ENCODE results near the gene GNAQ.
"Not testable (repeated sequence)": the region's sequence is repeated elsewhere in the genome, so short reads cannot be mapped to it uniquely, and the experiment has no call there.

Gene GNAQ

GRCh38 chr9:77726289-77726688, 305.3 kb downstream of the GNAQ start:
- Mint-ChIP-seq H3K27ac (peak overlapping the region; percentile 83), H3K36me3 (ENCODE audit: low read depth) (peaks cover 69% of the 10 kb centered on the region), H3K9me3 (no peaks in the 10 kb centered on the region), H3K4me1 (ENCODE audit: low read depth) (peaks cover 60% of the 10 kb centered on the region), H3K4me3 (peak overlapping the region; percentile 47), H3K27me3 (no peaks in the 10 kb centered on the region)
- DNase-seq, result no peak

- peaks cover 57% of the 10 kb centered on the region for H3K4me1 Mint-ChIP-seq (ENCODE audit: low read depth)
- no peaks in the 10 kb centered on the region for H3K9me3 Mint-ChIP-seq
- no peaks in the 10 kb centered on the region for H3K27me3 Mint-ChIP-seq
- H3K36me3 Mint-ChIP-seq (ENCODE audit: low read depth), result peaks cover 70% of the 10 kb centered on the region
- H3K27ac Mint-ChIP-seq, result peak overlapping the region; percentile 83
- DNase-seq, result no peak
- H3K4me3 Mint-ChIP-seq, result peak overlapping the region; percentile 47
These were observed 305.8 kb downstream of the GNAQ start for GRCh38 chr9:77725820-77726219.

DNA sequence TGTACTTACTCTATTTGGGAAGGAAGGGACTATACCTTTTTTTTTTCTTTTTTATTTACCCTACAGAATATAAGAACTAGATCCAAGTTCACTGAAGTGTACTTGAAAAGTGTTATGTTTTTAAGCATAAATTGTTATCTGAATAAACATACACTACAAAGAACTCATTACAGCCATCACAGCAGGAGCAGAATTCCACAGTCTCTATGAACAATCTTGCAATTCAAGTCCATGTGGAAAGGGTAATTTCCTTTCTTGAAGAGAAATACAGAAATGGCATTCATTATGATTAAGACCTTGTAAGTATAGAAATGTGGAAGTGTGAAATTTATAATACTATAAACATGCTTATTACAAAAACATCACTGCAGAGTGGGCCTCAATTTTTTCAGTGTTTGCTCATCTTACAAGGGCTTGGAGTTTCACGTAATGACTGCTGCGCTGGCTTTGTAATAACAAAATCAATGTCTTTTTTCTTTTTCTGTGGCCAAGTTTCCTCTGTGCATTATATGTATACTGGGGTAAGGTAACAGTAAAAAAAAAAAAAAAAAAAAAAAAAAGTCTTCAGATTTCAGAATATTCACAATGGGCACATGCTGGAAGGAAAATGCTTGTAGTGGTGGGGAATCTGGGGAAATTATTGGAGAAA, 306.4 kb downstream of the GNAQ start:
- Mint-ChIP-seq H3K9me3 (no peaks in the 10 kb centered on the region), H3K4me1 (ENCODE audit: low read depth) (peaks cover 56% of the 10 kb centered on the region), H3K27me3 (no peaks in the 10 kb centered on the region), H3K27ac (peak overlapping the region; percentile 83), H3K36me3 (ENCODE audit: low read depth) (peaks cover 72% of the 10 kb centered on the region), H3K4me3 (peak overlapping the region; percentile 47)
- no peak for DNase-seq

DNA sequence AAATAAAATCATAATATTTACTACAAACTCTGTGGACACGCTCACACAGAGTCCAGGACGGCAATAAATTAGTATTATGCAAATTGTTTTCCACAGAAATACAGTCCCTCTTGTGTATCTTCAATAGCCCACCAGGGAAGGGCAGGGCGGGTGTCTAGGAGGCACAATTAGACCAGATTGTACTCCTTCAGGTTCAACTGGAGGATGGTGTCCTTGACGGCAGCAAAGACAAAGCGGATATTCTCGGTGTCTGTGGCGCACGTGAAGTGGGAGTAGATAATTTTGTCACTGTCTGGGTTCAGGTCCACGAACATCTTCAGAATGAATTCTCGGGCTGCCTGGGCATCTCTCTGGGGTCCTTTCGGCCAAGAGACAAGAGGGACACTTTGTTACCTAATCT, 310.5 kb downstream of the GNAQ start:
- H3K4me1 Mint-ChIP-seq (ENCODE audit: low read depth), result peaks cover 47% of the 10 kb centered on the region
- DNase-seq, H3K9me3 Mint-ChIP-seq, H3K4me3 Mint-ChIP-seq, H3K27me3 Mint-ChIP-seq: not testable (repeated sequence)
- peaks cover 52% of the 10 kb centered on the region for H3K36me3 Mint-ChIP-seq (ENCODE audit: low read depth)
- H3K27ac Mint-ChIP-seq, result peak overlapping the region; percentile 38

- H3K27ac Mint-ChIP-seq, result peak overlapping the region; percentile 47
- H3K4me1 Mint-ChIP-seq (ENCODE audit: low read depth), result peaks cover 33% of the 10 kb centered on the region
- no peaks in the 10 kb centered on the region for H3K9me3 Mint-ChIP-seq
- H3K27me3 Mint-ChIP-seq, result no peaks in the 10 kb centered on the region
- H3K36me3 Mint-ChIP-seq (ENCODE audit: low read depth), result peaks cover 37% of the 10 kb centered on the region
- no peak overlapping the region for H3K4me3 Mint-ChIP-seq
- DNase-seq, result no peak
These were observed 312.3 kb downstream of the GNAQ start for GRCh38 chr9:77719321-77719720.

DNA sequence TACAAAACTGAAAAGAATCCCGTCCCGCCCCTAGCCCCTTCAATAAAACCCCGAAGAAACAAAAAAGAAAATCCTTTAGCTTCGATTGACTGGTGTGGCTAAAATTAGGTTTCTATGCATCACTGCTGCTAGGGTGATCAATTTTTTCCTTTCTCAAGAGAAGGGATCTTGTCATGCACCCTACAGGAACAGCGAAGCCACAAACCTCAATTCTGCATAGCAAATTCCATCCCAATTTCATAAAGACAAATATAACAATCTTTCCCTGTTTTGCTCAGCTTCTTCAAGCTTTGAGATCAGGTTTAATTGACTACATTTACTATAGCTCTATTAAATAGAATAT, 313.3 kb downstream of the GNAQ start:
- DNase-seq, H3K27me3 Mint-ChIP-seq, H3K9me3 Mint-ChIP-seq: not testable (repeated sequence)
- H3K36me3 Mint-ChIP-seq (ENCODE audit: low read depth), result peaks cover 31% of the 10 kb centered on the region
- peaks cover 33% of the 10 kb centered on the region for H3K4me1 Mint-ChIP-seq (ENCODE audit: low read depth)
- peak overlapping the region; percentile 90 for H3K27ac Mint-ChIP-seq
- H3K4me3 Mint-ChIP-seq, result peak overlapping the region; percentile 36

DNA sequence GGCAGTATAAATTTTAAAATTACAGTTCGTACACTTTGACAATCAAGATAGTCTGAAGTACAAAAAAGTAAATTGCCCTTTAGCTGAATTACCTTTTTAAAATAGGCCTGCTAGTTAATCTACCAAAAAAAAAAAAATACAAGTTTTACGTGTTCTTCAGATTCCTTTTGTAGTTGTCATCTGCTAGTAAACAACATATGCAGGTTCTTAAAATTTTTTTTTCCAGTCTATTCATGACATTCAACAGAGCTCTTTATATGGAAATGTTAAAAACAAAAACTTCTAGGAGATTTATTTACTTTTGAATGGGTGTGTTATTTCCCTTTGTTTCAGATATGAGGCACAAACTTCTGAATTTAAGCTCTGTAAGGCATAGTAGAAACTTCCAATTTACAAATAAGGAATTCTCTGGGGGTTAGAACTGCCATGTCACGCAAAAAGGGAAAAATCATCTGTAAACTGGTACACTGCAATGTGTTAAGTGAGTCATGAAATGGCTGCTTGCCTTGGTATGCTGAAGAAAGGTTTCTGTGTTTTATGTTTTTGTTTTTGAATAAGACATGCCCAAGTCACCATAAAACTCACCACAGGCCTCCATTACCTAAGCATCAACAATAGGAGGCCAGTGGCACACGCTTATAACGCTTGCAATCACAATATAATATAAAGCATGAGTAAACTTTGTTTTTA, 313.9 kb downstream of the GNAQ start:
- DNase-seq, H3K9me3 Mint-ChIP-seq, H3K27me3 Mint-ChIP-seq: not testable (repeated sequence)
- peak overlapping the region; percentile 36 for H3K4me3 Mint-ChIP-seq
- H3K27ac Mint-ChIP-seq, result peak overlapping the region; percentile 90
- H3K36me3 Mint-ChIP-seq (ENCODE audit: low read depth), result peaks cover 29% of the 10 kb centered on the region
- peaks cover 37% of the 10 kb centered on the region for H3K4me1 Mint-ChIP-seq (ENCODE audit: low read depth)

DNA sequence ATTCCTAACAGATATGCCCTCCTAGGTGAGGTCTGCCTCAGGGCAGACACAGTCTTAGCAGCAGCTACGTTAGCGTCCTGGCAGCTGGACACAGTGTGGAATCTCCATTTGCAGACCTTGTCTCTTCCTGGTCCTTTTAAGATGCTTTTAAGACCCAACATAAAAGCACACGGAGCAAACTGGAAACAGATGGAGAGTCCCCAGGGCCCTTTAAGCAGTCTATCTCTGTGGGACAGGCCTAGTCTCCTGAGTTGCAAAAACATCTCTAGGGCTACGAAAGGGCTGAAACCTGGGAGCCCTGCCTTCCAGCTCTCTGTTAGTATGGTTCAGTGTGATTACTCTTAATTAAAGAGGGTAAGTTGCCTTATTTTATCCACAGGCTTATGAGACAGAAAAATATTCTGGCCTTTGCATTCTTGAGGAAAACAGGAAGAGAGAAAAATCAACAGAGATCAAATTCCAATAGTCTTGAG, 317.5 kb downstream of the GNAQ start:
- Mint-ChIP-seq H3K4me1 (ENCODE audit: low read depth) (peaks cover 33% of the 10 kb centered on the region), H3K27ac (no peak overlapping the region), H3K27me3 (no peaks in the 10 kb centered on the region), H3K4me3 (no peak overlapping the region), H3K9me3 (peaks cover 8% of the 10 kb centered on the region), H3K36me3 (ENCODE audit: low read depth) (peaks cover 4% of the 10 kb centered on the region)
- no peak for DNase-seq

DNA sequence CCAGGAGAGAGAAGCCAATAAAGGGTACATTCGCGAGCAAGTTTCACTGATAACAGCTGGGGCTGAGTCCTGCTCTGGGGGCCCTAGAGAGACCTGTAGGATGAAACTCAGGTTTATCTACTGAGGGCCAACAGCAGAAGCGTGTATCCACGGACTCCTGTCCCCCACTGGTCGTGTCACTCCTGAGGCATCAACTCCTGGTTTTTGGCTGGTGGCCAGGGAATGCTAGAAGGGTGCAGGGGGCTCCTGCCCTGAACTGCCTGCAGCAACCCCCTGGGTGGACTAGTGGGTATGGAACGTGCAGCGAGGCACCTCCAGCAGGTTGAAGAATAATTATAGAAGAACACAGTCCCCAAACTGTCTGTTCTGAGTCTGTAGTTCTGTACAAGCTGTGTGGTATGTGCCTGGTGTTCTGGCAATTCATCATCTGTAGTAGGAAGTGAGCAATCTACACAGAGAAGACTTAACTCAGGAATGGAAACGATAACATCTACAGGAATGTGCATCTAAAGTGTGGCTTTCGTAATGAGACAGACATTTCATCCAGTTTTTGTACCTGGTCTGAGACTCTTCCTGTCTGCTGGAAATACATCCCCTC, 319.0 kb downstream of the GNAQ start:
- Mint-ChIP-seq H3K9me3 (peaks cover 17% of the 10 kb centered on the region), H3K27ac (no peak overlapping the region), H3K36me3 (ENCODE audit: low read depth) (peaks cover 3% of the 10 kb centered on the region), H3K4me3 (no peak overlapping the region), H3K27me3 (no peaks in the 10 kb centered on the region), H3K4me1 (ENCODE audit: low read depth) (peaks cover 21% of the 10 kb centered on the region)
- DNase-seq, result no peak

DNA sequence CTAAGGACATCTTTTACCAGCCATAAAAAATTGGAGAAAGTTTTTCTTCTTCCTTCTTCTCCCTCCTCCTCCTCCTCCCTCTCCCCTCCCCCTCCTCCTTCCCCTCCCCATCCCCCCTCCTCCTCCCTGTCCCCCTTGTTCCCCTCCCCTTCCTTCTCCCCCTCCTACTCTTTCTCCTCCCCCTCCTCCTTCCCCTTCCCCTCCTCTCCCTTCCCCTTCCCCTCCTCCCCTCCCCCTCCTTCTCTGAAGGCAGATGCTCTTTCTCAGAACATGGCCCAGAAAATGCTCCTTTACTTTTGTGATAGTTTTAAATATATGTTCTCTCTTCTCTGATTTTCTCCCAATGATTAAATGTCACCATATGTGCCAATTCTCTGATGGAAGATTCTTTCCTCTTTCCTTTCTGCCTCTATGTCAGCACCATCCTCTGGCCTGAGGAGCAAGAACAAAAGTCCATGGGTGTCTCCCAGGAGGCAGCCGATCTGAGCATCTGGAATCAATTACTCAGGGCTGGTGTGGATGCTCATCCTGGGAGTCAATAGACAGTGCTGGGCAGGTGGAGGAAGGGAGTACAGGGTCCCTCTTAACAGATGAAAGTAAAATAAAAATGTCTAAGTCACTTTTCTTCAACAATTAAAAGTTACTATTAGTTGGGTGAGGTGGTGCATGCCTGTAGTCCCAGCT, 320.5 kb downstream of the GNAQ start:
- Mint-ChIP-seq H3K4me1 (ENCODE audit: low read depth) (peaks cover 13% of the 10 kb centered on the region), H3K36me3 (ENCODE audit: low read depth) (peaks cover 3% of the 10 kb centered on the region), H3K4me3 (no peak overlapping the region), H3K9me3 (peaks cover 17% of the 10 kb centered on the region), H3K27me3 (no peaks in the 10 kb centered on the region), H3K27ac (no peak overlapping the region)
- DNase-seq, result no peak

- peaks cover 17% of the 10 kb centered on the region for H3K9me3 Mint-ChIP-seq
- no peak for DNase-seq
- no peak overlapping the region for H3K27ac Mint-ChIP-seq
- no peaks in the 10 kb centered on the region for H3K27me3 Mint-ChIP-seq
- peaks cover 3% of the 10 kb centered on the region for H3K36me3 Mint-ChIP-seq (ENCODE audit: low read depth)
- H3K4me3 Mint-ChIP-seq, result no peak overlapping the region
- H3K4me1 Mint-ChIP-seq (ENCODE audit: low read depth), result peaks cover 13% of the 10 kb centered on the region
These were observed 321.3 kb downstream of the GNAQ start for GRCh38 chr9:77710316-77710715.

DNA sequence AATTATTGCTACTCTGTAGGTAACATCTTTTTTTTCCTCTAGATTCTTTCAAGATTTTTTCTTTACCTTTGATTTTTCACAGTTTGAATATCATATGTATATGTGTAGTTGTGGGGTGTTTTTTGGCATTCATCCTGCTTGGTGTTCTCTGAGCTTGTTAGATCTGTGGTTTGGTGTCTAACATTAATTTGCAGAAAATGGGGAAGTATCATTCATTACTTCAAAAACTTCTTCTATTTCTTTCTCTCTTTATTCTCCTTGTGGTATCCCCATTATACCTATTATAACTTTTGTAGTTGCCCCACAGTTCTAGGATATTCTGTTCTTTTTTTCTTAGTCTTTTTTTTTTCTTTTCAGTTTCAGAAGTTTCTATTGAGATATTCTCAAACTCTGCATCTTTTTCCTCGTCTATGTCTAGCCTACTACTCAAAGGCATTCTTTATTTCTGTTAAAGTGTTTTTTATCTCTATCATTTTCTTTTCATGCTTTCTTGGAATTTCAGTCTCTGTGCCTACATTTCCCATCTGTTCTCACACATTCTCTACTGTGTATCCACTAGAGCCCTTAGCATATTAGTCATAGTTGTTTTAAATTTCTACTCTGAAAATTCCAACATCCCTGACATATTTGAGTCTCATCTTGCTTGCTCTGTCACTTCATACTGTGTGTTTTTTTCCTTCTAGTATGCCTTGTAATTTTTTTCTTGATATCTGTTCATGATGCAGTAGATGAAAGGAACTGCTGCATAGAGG, 323.4 kb downstream of the GNAQ start:
- Mint-ChIP-seq H3K9me3 (peaks cover 21% of the 10 kb centered on the region), H3K4me1 (ENCODE audit: low read depth) (peaks cover 13% of the 10 kb centered on the region), H3K36me3 (ENCODE audit: low read depth) (peaks cover 3% of the 10 kb centered on the region), H3K4me3 (no peak overlapping the region), H3K27ac (no peak overlapping the region), H3K27me3 (peaks cover 4% of the 10 kb centered on the region)
- no peak for DNase-seq

DNA sequence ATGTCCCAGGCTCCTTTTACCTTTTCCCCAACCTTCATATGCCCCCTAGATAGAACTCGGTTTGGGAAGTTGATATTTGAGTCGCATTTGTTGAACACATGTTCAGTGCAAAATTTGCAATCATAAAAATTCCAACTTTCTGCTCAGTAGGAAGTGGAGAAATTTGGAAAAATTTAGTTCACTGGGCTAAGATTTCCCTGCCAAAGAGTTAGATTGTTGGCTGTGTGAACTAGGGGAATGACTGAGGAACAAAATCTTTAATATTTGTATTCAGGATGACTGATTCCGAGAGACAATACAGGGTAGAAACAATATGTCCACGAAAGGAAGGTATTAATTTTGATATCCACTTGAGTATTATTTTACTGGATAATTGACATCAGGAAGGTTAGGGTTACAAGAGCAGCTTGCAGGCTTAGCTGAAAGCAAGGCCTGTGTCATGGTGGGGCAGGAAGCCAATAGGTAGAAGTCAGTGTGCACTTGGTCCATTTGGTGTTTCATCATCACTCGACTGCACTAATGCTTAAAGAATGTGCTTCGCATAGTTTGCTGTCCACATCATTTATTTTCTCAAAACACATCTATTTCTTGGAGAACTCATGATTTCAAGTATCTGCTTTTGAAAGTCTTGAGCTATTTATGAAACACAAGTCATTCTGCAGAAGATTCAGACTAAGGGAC, 324.1 kb downstream of the GNAQ start:
- Mint-ChIP-seq H3K27ac (no peak overlapping the region), H3K36me3 (ENCODE audit: low read depth) (no peaks in the 10 kb centered on the region), H3K9me3 (peaks cover 21% of the 10 kb centered on the region), H3K27me3 (peaks cover 4% of the 10 kb centered on the region), H3K4me3 (no peak overlapping the region), H3K4me1 (ENCODE audit: low read depth) (peaks cover 7% of the 10 kb centered on the region)
- DNase-seq, result no peak

GRCh38 chr9:77705636-77706035, 326.0 kb downstream of the GNAQ start:
- H3K27ac Mint-ChIP-seq, result no peak overlapping the region
- no peak overlapping the region for H3K4me3 Mint-ChIP-seq
- H3K9me3 Mint-ChIP-seq, result peaks cover 18% of the 10 kb centered on the region
- no peaks in the 10 kb centered on the region for H3K36me3 Mint-ChIP-seq (ENCODE audit: low read depth)
- DNase-seq, result no peak
- peaks cover 2% of the 10 kb centered on the region for H3K4me1 Mint-ChIP-seq (ENCODE audit: low read depth)
- H3K27me3 Mint-ChIP-seq, result peaks cover 6% of the 10 kb centered on the region

All from activated T-cell treated with anti-CD3 and anti-CD28 coated beads, Interleukin-2, amount 50 U/mL, for 24 hours (primary cell).